Hypothalamus (tissue), 51 donors: Measurements from ENCODE around the gene PPDPF.
"Not testable (repeated sequence)": the region's sequence is repeated elsewhere in the genome, so short reads cannot be mapped to it uniquely, and the experiment has no call there.

Experiments
- DNase-seq, 51 donors: peaks; one replicate each; lab custom pipeline; 2025; lab: John Stamatoyannopoulos, UW

PPDPF gene

DNA sequence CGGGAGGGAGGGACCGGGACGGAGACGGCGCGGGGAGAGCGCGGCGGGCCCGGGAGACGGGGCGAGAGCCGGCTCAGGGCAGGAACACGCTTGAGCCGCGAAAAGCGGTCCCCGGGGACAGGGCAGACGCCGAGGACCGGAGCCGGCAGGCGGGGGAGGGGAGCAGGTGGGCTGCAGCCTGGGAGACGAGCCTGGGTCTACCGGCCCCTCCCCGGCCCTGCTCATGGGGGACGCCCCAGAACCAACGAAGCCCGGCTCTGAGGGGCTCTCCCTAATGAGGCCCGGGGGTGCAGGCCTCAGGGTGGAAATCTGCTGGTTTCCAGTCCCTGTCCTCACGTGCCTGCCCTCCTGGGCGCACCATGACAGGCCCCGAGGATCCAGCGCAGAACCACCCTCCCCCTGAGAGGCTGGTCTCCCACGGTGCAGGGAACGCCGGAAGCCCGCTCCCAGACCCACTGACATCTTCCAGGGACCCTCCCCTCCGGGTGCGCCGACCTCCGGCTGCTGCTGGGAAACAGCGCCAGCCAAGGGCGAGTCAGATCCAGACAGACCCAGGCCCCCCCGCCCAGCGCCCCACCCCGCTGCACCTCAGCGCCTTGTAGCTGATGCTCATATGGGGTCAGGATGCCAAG is 21.1 kb upstream of the PPDPF start:
- no peak for DNase-seq

DNA sequence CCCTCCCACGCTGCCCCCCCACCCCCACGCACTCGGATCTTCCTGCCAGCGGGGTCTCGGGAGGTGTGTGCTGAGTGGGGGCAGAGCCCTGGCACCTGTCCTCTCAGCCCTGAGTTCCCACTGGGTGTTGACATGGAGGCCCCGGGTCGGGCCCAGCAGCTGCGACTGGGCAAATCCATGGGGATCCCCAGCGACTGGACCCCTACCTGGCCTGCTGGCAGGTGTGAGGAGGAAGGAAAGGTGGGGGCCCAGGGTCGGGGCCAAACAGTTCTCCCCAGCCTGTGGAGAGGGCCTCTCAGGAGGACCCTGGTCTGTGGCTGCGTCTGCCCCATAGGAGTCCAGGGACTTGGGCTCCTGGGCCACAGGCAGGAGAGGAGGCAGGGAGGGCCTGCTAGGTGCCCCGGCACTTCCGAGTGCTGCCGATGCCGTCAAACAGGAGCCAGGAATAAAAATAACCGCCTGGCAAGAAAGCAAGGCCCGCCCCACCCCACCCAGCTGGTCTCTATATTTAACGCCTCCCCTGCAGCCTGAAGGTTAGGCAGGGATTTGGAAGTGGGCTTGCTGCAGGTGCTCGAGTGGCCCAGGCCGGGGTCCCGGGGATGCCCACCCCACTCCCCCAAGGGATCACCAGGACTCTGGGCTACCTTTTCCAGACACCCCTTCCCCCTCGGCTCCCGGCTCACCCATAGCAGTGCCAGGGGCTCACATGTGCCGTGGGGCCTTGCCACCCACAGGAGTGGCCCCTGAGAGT is 20.2 kb upstream of the PPDPF start:
- DNase-seq = no peak

DNA sequence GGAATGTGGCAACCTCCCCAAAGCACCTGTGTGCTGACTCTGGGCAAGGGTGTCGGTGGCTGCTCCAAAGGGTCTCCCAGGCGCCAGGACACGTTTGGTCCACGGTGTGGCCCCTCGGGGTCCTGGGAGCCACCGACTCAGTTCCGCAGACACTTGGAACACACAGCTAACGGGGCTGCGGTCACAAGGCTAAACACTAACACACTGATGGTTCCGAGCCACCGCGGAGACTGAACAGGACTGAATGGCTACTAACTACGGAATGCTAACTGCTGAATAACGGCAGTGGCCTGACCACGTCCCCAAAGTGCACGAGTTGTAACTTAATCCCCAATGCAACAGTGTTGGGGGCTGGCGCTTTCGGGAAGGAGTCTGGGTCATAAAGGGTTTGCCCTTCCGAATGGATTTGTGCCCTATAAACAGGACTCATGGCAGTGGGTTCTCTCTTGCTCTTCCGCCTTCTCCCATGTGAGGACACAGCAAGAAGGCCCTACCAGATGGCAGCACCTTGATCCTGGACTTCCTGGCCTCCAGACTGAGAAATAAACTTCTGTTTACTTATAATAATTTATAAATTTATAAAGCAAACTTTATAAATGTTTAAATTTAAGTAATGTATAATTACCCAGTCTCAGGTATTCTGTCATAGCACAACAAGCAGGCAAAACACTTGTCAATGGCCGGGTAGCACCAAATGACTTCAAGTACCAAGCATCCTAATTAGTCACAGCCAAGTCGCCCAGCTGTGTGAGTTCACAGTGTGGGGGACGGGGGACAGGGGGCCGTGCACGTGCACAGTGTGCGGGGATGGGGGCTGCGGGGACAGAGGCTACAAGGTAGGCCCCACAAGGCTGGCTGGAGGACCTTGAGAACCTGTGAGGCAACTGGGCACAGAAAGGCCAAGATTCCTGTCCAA is 19.4 kb upstream of the PPDPF start:
- no peak for DNase-seq

DNA sequence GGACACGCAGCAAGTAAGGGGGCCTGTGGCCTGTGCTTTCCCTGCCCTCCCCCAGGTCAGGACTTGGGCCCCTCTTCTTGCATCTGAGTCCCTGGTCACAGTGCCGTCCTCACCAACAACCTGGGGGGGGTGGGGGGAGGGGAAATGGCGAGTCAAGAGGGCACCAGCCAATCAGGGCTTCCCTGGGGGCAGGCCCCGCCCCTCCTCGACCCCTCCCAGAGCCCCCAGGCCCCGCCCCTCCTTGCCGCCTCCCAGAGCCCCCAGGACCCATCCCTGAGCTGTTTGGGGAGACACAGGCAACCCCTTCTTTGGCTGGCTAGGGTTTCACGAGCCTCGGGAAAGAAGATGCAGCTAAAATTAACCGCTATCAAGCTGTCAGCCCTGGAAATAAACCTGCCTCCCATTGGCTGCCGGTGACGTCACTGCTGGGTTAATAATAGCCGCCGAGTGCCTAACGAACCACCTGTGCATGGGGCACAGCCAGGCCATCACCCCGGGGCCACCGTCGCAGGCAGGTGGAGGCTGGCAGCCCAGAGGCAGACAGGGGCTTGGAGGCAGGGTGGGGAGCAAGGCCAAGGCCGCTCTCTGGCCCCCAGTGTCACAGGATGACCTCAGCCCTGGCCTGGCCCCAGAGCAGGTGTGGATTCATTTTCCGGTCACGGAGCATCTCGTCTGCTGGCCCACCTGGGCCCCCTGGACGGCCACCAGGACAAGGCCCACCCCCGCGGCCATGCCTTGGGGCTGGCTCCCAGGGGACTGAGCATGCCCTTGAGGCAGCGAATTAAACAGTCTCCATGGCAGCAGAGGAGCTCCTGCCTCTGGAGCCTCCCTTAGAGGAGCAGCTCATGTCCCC is 18.5 kb upstream of the PPDPF start:
- DNase-seq = peak in 23 of 51 donors; percentile 14 to 76 (median 51)

DNA sequence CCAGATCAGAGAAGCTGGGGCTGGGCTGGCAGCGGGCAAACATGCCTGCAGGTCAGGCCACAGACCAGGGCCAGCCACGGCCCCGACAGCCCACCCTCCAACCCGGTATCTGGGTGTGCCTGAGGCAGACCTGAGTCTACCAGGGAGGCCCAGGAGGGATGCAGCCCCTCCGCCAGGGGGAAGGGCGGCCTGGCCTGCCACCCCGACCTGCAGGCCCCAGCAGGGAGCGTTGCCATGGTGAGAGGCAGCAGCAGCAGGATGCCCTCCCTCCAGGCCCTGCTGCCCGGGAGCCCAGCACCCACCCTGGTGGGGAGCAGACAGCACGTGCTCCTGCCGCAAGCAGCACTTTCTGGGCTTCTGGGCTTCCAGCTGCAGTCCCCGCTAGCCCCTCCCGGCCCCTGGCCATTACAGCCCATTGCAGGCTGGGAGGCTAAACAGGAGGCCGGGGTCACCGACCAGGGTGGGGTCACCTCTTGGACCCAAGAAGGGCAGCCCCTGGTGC is 17.8 kb upstream of the PPDPF start:
- peak in 1 of 51 donors; percentile 23 for DNase-seq

DNA sequence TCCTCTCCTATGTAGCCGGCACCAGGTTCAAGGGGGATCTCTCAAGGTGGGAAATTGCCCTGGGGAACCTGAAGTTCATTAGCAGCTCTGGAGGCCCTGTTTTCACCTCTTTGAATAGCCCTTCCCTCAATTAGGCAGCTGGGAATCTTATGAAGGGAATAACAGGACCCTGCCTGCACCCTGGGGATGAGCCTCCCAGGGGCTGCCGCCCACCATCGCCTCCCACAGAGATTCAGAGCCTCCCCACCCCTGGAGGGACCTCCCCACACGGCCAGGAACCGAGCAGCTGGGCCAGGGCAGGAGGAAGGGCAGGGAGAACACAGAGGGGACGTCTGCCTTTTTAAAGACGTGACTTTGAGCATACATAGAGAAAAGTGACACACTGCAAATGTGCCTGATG is 17.0 kb upstream of the PPDPF start:
- DNase-seq = no peak

DNA sequence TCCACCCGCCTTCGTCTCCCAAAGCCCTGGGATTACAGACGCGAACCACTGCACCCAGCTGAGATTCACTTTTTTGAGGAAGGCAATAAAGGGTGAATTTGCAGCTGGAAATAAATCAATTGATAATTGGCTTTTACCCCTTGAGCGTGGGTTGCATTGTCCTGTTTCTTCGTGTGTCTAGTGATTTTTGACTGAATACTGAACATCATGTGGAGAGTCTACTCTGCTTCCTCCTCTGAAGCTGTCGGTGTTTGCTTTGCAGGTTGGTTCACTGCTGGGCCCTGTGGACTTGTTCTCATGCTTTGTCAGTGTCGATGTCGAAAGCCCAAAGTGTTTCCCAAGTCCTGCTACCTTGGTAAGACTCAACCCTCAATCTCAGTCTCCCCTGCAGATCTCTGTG is 15.9 kb upstream of the PPDPF start:
- DNase-seq = no peak

DNA sequence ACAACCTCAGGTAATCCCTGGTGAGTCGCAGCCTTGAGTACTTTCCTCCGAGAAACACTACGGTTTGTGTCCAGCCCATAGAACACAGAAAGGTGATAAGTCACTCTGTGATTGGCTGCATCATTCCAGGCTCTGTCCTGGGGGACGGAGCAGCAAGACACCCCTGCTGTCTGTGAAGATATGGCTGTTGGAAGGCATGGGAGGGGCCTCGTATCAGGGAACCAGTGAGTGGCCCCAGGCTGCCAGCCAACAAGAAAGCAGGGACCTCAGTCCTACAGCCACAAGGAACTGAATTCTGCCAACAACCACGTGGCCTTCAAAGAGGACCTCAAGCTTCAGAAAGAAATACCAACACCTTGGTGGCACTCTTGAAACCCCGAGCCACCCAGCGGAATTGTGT is 15.3 kb upstream of the PPDPF start:
- no peak for DNase-seq

DNA sequence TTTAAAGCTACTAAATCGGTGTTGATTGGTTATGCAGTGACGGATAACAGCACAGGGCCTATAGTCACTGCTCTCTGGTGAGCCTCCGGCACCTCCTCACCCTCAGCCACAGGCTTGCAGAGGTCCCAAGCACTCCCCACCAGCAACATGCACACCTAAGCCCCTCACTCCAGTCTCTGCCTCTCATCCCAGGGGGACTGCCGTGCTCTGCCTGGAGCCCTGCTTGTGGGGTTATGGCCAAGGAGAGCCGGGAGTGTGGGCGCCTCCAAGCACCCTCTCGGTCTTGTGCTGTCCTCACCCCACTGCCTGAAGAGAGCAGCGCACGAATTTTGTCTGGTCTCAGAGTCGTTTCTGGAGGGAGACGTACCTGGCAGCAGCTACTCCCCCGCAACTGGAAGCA is 14.8 kb upstream of the PPDPF start:
- no peak for DNase-seq

DNA sequence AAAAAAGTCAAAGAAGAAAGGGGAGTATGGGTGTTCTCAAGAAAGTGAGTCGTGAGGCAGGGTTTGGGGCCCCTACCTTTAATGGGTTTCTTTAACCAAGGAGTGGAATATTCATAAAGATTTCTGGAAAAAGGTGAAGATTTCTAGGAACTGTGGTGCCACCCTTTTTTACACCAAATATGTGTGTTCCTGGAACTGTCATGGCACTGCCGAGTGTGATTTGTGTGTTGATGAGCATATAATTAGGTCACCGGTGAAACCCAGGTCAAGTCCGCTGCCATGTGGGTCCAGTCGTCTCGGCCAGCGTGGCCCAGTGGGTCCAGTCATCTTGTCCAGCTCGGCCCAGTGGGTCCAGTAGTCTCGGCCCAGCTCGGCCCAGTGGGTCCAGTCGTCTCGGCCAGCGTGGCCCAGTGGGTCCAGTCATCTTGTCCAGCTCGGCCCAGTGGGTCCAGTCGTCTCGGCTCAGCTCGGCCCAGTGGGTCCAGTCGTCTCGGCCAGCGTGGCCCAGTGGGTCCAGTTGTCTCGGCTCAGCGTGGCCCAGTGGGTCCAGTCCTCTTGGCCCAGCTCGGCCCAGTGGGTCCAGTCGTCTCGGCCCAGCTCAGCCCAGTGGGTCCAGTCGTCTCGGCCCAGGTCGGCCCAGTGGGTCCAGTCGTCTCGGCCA is 13.4 kb upstream of the PPDPF start:
- DNase-seq = no peak

DNA sequence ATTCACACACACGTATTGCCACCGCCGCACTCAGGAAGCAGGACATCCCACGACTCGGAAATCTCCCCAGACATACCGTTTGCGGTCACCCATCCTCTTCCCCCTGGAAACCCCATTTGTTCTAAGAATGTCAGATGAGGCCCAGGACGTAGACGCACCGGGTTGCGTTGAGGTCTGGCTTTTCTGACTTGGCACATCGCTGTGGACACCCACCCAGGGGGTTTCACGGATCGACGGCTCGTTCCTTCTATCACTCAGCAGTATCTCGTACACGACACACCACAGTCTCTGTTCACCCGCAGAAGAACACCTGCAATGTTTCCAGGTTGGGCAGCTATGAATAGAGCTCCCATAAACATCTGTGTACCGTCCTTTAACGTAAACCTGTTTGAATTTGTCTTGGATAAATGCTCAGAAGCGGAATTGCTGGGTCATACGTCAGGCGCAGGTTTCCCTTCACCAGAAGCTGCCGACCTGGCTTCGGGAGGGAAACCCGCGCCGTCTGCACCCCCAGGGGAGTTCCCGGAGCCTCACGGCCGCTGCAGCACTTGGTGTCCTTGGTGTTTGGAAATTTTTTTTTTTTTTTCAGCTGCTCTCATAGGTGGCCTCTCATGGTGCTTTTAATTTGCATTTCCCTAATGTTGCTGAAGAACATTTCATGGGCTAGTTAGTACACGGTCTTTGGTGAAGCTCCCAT is 12.3 kb upstream of the PPDPF start:
- DNase-seq = no peak

DNA sequence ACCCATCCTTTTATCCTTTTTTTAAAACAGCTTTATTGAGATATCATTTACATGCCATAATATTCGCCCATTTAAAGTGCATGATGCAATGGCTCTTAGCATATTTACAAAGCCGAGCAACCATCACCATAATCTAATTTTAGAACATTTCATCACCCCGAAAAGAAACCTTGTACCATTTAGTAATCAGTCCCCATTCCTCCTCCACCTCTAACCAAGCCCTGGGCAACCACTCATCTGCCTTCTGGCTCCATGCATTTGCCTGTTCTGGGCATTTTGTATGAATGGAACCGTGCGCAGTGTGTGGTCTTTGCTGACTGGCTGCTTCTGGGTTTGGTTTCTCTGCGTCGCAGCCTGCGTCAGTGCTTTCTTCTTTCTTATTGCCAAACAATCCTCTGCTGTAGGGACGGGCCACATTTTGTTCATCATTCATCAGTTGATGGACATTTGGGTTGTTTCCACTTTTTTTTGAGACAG is 11.4 kb upstream of the PPDPF start:
- no peak for DNase-seq

DNA sequence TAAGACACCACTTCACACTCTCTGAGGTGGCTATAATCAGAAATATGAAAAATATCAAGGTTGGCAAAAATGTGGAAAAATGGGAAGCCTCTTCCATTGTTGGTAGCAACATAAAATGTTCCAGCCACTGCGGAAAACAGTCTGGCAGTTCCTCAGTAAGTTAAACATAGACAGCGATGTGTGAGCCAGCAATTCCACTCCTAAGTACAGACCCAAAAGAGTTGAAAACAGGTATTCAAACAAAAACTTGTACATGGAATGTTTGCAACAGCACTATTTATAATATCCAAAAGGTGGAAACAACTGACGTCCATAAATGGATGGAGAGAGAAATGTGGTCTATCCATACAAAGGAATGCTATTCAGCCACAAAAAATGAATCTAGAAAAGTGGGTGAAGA is 7.4 kb upstream of the PPDPF start:
- no peak for DNase-seq

DNA sequence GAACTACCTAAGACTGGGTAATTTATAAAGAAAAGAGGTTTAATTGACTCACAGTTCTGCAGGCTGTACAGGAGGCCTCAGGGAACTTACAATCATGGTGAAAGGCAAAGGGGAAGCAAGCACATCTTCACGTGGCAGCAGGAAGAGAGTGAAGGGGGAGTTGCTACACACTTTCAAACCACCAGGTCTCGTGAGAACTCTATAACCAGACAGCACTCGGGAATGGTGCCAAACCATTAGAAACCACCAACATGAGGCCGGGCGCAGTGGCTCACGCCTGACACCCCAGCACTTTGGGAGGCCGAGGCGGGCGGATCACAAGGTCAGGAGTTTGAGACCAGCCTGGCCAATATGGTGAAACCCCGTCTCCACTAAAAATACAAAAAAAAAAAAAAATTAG is 6.0 kb upstream of the PPDPF start:
- not testable (repeated sequence) for DNase-seq

DNA sequence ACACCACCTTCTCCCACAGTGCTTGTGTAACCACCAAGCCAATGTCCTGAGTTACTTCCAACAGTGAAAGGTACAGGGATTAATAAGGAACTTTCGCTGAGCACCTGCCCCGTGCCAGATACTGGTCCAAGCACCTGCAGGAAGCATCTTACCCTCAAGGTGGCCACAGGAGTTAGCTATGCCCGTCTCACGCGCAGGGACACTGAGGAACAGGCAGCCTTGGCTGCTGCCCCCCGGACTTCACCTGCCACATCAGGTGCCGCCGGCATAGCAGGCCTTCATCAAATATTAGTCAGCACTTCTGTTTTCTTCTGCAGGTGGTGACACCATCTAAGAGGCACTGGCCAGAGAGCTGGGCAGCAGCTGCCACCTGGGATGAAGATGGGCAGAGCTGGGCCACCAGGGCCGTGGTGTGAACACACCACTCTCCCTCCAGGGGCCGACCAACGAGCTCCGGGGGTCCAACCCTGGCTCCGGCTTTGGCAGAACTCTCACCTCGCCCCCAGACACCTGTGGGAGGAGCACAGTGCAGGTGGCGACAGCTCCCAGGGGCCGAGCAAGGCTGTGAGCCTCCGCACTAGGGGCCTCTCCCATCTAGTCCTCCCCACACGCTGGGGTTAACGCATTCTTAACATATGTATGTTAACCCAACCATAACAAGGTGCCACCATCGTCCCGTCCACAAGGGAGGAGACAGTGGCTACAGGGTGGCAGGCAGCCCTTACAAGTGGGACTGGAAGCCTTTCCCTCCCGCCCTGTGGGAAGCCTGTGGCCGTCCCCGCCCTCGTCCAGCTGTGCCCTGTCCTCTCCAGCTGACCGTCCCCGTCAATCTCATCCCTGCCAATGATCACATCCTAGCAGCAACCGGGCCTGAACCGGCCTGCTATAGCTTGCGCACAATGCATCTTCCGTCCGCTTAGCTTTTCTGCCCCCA is 2.9 kb upstream of the PPDPF start:
- DNase-seq = no peak

DNA sequence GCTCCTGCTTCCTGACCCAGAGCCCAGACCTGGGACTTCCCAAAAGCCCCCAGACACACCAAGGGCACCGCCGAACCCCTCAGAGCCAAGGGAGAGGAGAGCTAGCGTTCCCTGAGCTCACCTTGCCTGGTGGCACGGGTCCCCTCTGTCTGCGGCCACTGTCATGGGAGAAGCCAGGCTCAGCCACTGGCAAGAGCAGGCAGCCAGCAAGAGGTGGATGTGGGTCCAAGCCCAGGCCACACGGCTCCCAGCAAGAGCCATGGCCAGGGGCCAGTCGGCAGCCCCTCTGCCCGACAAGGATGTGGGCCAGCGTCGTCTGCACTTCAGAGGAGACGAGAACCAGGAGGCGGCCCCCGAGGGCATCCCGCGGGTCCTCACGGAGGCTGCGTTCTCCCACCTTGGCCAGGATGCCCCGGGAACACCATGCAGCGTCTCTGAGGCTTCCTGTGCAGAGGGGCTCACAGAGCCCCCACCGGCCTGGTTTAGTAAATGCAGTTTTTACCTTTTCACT is 2.2 kb upstream of the PPDPF start:
- no peak for DNase-seq

DNA sequence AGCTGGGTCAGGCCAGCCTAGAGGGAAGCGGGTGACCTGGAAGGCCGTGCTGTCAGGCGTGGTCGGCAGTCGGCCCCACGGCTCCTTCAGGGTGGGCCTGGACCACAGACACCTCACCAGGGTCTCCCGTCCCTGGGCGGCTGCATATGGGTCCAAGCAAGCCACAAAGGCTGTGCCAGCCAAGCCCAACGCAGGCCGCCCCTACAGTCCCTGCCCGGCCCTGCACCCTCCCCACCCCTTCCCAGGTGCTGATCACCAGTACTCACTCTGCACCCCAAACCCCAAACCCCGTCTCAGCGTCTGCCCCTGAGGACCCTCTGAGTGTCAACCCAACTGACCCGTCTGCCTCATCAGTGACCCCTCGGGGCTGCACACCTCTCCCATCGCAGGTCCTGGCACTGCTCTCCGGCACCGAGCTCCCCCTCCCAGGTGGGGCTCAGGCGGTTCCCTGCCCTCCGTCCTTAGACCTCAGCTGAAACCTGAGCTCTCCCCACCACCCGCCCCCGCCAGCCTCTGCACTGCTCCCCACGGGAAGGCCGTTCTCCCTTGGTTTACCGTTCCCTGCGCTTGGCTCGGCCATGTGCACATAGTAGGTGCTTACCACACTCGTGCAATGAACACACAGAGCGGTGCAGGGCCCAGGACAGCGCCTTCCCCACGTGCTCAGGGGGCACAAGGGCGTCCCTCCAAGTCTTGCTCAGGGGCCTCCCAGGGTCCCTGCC is 1.5 kb upstream of the PPDPF start:
- DNase-seq = no peak
